Epithelial cell of prostate (primary cell): Measurements from ENCODE around the gene ARNT2.

ENCODE experiments used
- DNase-seq: peaks from one replicate; pipeline ENCODE4 v3.0.0-alpha.2; 2011; ENCODE audit warnings: low read depth, low spot score
- H3K27ac ChIP-seq: fragments of 450-650 bp; 2 replicates; pipeline ENCODE4 v1.5.1; 2017; ENCODE audit warnings: mild to moderate bottlenecking

The ARNT2 gene

GRCh38 chr15:80405554-80405850, 1.3 kb downstream of the ARNT2 start:
- H3K27ac ChIP-seq, result no peak overlapping the region
- DNase-seq, result no peak

- H3K27ac ChIP-seq, result no peak overlapping the region
- no peak for DNase-seq
Observed at GRCh38 chr15:80405970-80406369, 1.8 kb downstream of the ARNT2 start.

GRCh38 chr15:80411788-80412288, 7.7 kb downstream of the ARNT2 start:
- no peak for DNase-seq

GRCh38 chr15:80414546-80415357, 10.6 kb downstream of the ARNT2 start:
- no peak for DNase-seq
- H3K27ac ChIP-seq, result no peak overlapping the region

More at GRCh38 chr15:80411788-80412288, 7.7 kb downstream of the ARNT2 start:
- H3K27ac ChIP-seq, result no peak overlapping the region

GRCh38 chr15:80415358-80415670, 11.1 kb downstream of the ARNT2 start:
- no peak overlapping the region for H3K27ac ChIP-seq
- no peak for DNase-seq

- no peak for DNase-seq
- no peak overlapping the region for H3K27ac ChIP-seq
Observed at GRCh38 chr15:80416702-80417101, 12.5 kb downstream of the ARNT2 start.

GRCh38 chr15:80418892-80419537, 14.8 kb downstream of the ARNT2 start:
- H3K27ac ChIP-seq, result no peak overlapping the region
- DNase-seq, result no peak

GRCh38 chr15:80419546-80419945, 15.4 kb downstream of the ARNT2 start:
- H3K27ac ChIP-seq, result no peak overlapping the region
- DNase-seq, result no peak

- no peak for DNase-seq
- H3K27ac ChIP-seq, result no peak overlapping the region
Observed at GRCh38 chr15:80420658-80421057, 16.5 kb downstream of the ARNT2 start.

GRCh38 chr15:80423215-80423614, 19.0 kb downstream of the ARNT2 start:
- no peak for DNase-seq
- no peak overlapping the region for H3K27ac ChIP-seq

GRCh38 chr15:80424381-80424780, 20.2 kb downstream of the ARNT2 start:
- H3K27ac ChIP-seq, result no peak overlapping the region
- peak; percentile 14 for DNase-seq

- DNase-seq, result no peak
- no peak overlapping the region for H3K27ac ChIP-seq
Observed at GRCh38 chr15:80426316-80426715, 22.1 kb downstream of the ARNT2 start.

- DNase-seq, result no peak
- H3K27ac ChIP-seq, result no peak overlapping the region
Observed at GRCh38 chr15:80429964-80430363, 25.8 kb downstream of the ARNT2 start.

GRCh38 chr15:80431635-80432344, 27.6 kb downstream of the ARNT2 start:
- no peak overlapping the region for H3K27ac ChIP-seq
- DNase-seq, result no peak

- H3K27ac ChIP-seq, result no peak overlapping the region
Observed at GRCh38 chr15:80432345-80432702, 28.1 kb downstream of the ARNT2 start.

GRCh38 chr15:80433836-80434235, 29.7 kb downstream of the ARNT2 start:
- DNase-seq, result no peak
- H3K27ac ChIP-seq, result no peak overlapping the region

More at GRCh38 chr15:80432345-80432702, 28.1 kb downstream of the ARNT2 start:
- no peak for DNase-seq

- no peak overlapping the region for H3K27ac ChIP-seq
- DNase-seq, result no peak
Observed at GRCh38 chr15:80434926-80435720, 30.9 kb downstream of the ARNT2 start.

GRCh38 chr15:80436511-80437307, 32.5 kb downstream of the ARNT2 start:
- peak overlapping the region; percentile 27 for H3K27ac ChIP-seq
- peak; percentile 66 for DNase-seq

- DNase-seq, result no peak
- peak overlapping the region; percentile 27 for H3K27ac ChIP-seq
Observed at GRCh38 chr15:80437334-80437891, 33.2 kb downstream of the ARNT2 start.
